ENCODE data around the gene OR3A2.
"Not testable (repeated sequence)": the region's sequence is repeated elsewhere in the genome, so short reads cannot be mapped to it uniquely, and the experiment has no call there.

Gene OR3A2

GRCh38 chr17:3244841-3245240, 141.3 kb downstream of the OR3A2 start:
- not testable (repeated sequence) for H3K4me1 ChIP-seq (ENCODE audit: control insufficient read depth in 5 of 5, insufficient read depth in 5 of 5, low read length in 5 of 5); H3K36me3 ChIP-seq (ENCODE audit: control insufficient read depth in 5 of 5, insufficient read depth in 5 of 5, low read length in 5 of 5); H3K9me3 ChIP-seq (ENCODE audit: control insufficient read depth in 5 of 5, low read length in 5 of 5); H3K4me3 ChIP-seq (ENCODE audit: low read depth in 1 of 5, low read length in 5 of 5); H3K27ac ChIP-seq (ENCODE audit: low read depth, low read length); H3K27me3 ChIP-seq (ENCODE audit: control insufficient read depth in 5 of 5, insufficient read depth in 4 of 5, low read length in 5 of 5); H3K9ac ChIP-seq (ENCODE audit: low read length in 5 of 5)

- H3K27ac ChIP-seq (ENCODE audit: low read depth, low read length); H3K36me3 ChIP-seq (ENCODE audit: control insufficient read depth in 5 of 5, insufficient read depth in 5 of 5, low read length in 5 of 5); H3K9ac ChIP-seq (ENCODE audit: low read length in 5 of 5); H3K4me1 ChIP-seq (ENCODE audit: control insufficient read depth in 5 of 5, insufficient read depth in 5 of 5, low read length in 5 of 5); H3K4me3 ChIP-seq (ENCODE audit: low read depth in 1 of 5, low read length in 5 of 5); H3K27me3 ChIP-seq (ENCODE audit: control insufficient read depth in 5 of 5, insufficient read depth in 4 of 5, low read length in 5 of 5); H3K9me3 ChIP-seq (ENCODE audit: control insufficient read depth in 5 of 5, low read length in 5 of 5): not testable (repeated sequence)
Observed at GRCh38 chr17:3241044-3241443, 145.1 kb downstream of the OR3A2 start.

GRCh38 chr17:3238685-3239084, 147.4 kb downstream of the OR3A2 start:
- not testable (repeated sequence) for H3K27me3 ChIP-seq (ENCODE audit: control insufficient read depth in 5 of 5, insufficient read depth in 4 of 5, low read length in 5 of 5); H3K4me3 ChIP-seq (ENCODE audit: low read depth in 1 of 5, low read length in 5 of 5); H3K9me3 ChIP-seq (ENCODE audit: control insufficient read depth in 5 of 5, low read length in 5 of 5); H3K36me3 ChIP-seq (ENCODE audit: control insufficient read depth in 5 of 5, insufficient read depth in 5 of 5, low read length in 5 of 5); H3K9ac ChIP-seq (ENCODE audit: low read length in 5 of 5); H3K27ac ChIP-seq (ENCODE audit: low read depth, low read length); H3K4me1 ChIP-seq (ENCODE audit: control insufficient read depth in 5 of 5, insufficient read depth in 5 of 5, low read length in 5 of 5)

- not testable (repeated sequence) for H3K9me3 ChIP-seq (ENCODE audit: control insufficient read depth in 5 of 5, low read length in 5 of 5); H3K27me3 ChIP-seq (ENCODE audit: control insufficient read depth in 5 of 5, insufficient read depth in 4 of 5, low read length in 5 of 5); H3K9ac ChIP-seq (ENCODE audit: low read length in 5 of 5); H3K4me1 ChIP-seq (ENCODE audit: control insufficient read depth in 5 of 5, insufficient read depth in 5 of 5, low read length in 5 of 5); H3K36me3 ChIP-seq (ENCODE audit: control insufficient read depth in 5 of 5, insufficient read depth in 5 of 5, low read length in 5 of 5); H3K4me3 ChIP-seq (ENCODE audit: low read depth in 1 of 5, low read length in 5 of 5); H3K27ac ChIP-seq (ENCODE audit: low read depth, low read length)
Observed at GRCh38 chr17:3232300-3232699, 153.8 kb downstream of the OR3A2 start.
